H1 (cell line): ENCODE results near the gene ACTR6. TPM values are rescaled to one million over a fixed set of nuclear protein-coding genes. Genes with fewer than 3 reads are reported as not detected.

Source experiments
- CBX8 ChIP-seq: fragments of 300-800, 300-1000 bp; sonication (generic); IDR thresholded peaks from 2 replicates; pipeline ENCODE4 v1.7.1; 2016; ENCODE audit warnings: low read depth, low read length, borderline replicate concordance
- CHD2 ChIP-seq: IDR thresholded peaks from 2 replicates; pipeline ENCODE4 v1.6.1; 2012; ENCODE audit warnings: low read length, improper control_type of control experiment
- E2F6 ChIP-seq: IDR thresholded peaks from 2 replicates; pipeline ENCODE4 v1.6.1; 2012; ENCODE audit warnings: inconsistent platforms
- RBBP5 ChIP-seq: IDR thresholded peaks from 2 replicates; pipeline ENCODE4 v1.7.1; 2012; ENCODE audit warnings: low read depth, mild to moderate bottlenecking, inconsistent platforms, low read length, moderate library complexity, borderline replicate concordance
- SAP30 ChIP-seq: fragments of 300-600 bp; sonication (generic); IDR thresholded peaks from 2 replicates; pipeline ENCODE4 v1.7.1; 2012; ENCODE audit warnings: low read length, moderate library complexity, mild to moderate bottlenecking, inconsistent platforms; ENCODE audit not compliant: insufficient read depth, insufficient replicate concordance
- SRF ChIP-seq: IDR thresholded peaks from 2 replicates; pipeline ENCODE4 v1.6.1; 2011; ENCODE audit warnings: mild to moderate bottlenecking, low read depth, low read length, moderate library complexity
- TBP ChIP-seq: IDR thresholded peaks from 2 replicates; pipeline ENCODE4 v1.6.1; 2011; ENCODE audit warnings: low read depth, low read length, improper control_type of control experiment
- polyA plus RNA-seq, 7 experiments: library from polyadenylated mRNA; depleted of rRNA in 3 of 7; stranded (reverse) in 5 of 7; unstranded in 2 of 7; fragments of >200 nt in 5 of 7; fragments of 200-250 nt in 2 of 7; gene quantifications; 1 replicate in 5 of 7; 2 replicates in 1 of 7; 4 replicates in 1 of 7; pipeline versions ENCODE4 v1.2.1 to v1.2.3, GENCODE V29; 2011 to 2013; ENCODE audit warnings: missing spikeins in 2 of 7, mixed read lengths in 2 of 7
- total RNA-seq: library from RNA; stranded (reverse); fragmentation: NEBNext Ultra II Directional; extraction: Animal tissue kit (Norgen Biotek cat#: 25700); gene quantifications from 2 replicates; pipeline ENCODE4 v1.2.1, GENCODE V29; 2021

The ACTR6 gene
- total and polyA plus RNA-seq, 2 of the 8 experiments (the other 6 are each of a cell fraction or from before 2014, with no cell fraction given): 10.2 to 36.8 TPM

- TF ChIP-seq RBBP5 (no peak), TBP (no peak), SRF (no peak), CHD2 (no peak), CBX8 (no peak), SAP30 (no peak), E2F6 (no peak)
These were observed 1.2 kb downstream of the ACTR6 start (continued) for GRCh38 chr12:100201604-100202423.
